Measurements from ENCODE around the gene BFSP2.

The BFSP2 gene

GRCh38 chr3:133448478-133449122 lies 48.7 kb downstream of the BFSP2 start:
- Histone ChIP-seq H2AFZ (ENCODE audit: low read depth, low read length) (0 out of 2 replicates have a peak overlapping the region, but pooled peaks have one; percentile 16), H3K9me3 (ENCODE audit: insufficient read depth, low read length) (no peaks in the 10 kb centered on the region), H3K36me3 (replicated peaks; ENCODE audit: low read depth, low read length) (no peaks in the 10 kb centered on the region), H3K4me2 (ENCODE audit: low read length) (peak overlapping the region; percentile 88), H3K4me3 (ENCODE audit: low read length) (peak overlapping the region; percentile 65), H3K27me3 (ENCODE audit: low read depth, low read length) (no peaks in the 10 kb centered on the region; the same call in 1 of the 2 replicates), H3K27ac (ENCODE audit: low read length) (peak overlapping the region; percentile 92), H4K20me1 (ENCODE audit: insufficient read depth, low read length) (no peaks in the 10 kb centered on the region), H3K79me2 (ENCODE audit: low read length) (no peaks in the 10 kb centered on the region), H3K9ac (ENCODE audit: low read length) (peak overlapping the region; percentile 66), H3K4me1 (ENCODE audit: low read length) (peaks cover 62% of the 10 kb centered on the region)
- TF ChIP-seq CTCF (IDR thresholded peaks at IDR 0.05; ENCODE audit: low read depth, low read length) (no peak), EZH2phosphoT487 (IDR thresholded peaks at IDR 0.05; ENCODE audit: low read depth) (no peak)

DNA sequence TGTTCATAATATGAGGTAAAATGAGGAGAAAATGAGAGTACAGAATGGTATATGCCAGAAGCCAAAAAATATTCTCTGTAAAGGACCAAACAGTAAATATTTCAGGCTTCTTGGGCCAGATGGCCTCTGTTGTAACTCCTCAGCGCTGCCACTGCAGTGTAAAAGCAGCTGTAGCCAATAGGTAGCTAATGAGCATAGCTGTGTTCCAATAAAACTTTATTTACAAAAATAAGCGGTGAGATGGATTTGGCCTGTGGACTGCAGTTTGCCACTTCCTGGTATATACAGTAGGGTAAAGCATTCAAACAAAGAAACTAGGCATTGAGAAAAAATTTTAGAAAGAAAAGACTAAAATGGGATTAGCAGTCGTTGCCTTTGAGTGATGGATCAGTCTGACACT lies 51.5 kb downstream of the BFSP2 start:
- Histone ChIP-seq H2AFZ (ENCODE audit: low read depth, low read length) (no peak overlapping the region), H3K4me1 (ENCODE audit: low read length) (peaks cover 38% of the 10 kb centered on the region), H4K20me1 (ENCODE audit: insufficient read depth, low read length) (no peaks in the 10 kb centered on the region)

GRCh38 chr3:133452641-133453319 lies 52.9 kb downstream of the BFSP2 start:
- Histone ChIP-seq H3K27ac (ENCODE audit: low read length) (no peak overlapping the region), H3K4me3 (ENCODE audit: low read length) (no peak overlapping the region), H3K27me3 (ENCODE audit: low read depth, low read length) (no peaks in the 10 kb centered on the region; the same call in 1 of the 2 replicates), H3K36me3 (replicated peaks; ENCODE audit: low read depth, low read length) (no peaks in the 10 kb centered on the region), H3K4me2 (ENCODE audit: low read length) (no peak overlapping the region), H2AFZ (ENCODE audit: low read depth, low read length) (no peak overlapping the region), H4K20me1 (ENCODE audit: insufficient read depth, low read length) (no peaks in the 10 kb centered on the region), H3K9ac (ENCODE audit: low read length) (no peak overlapping the region), H3K9me3 (ENCODE audit: insufficient read depth, low read length) (no peaks in the 10 kb centered on the region), H3K4me1 (ENCODE audit: low read length) (peaks cover 35% of the 10 kb centered on the region), H3K79me2 (ENCODE audit: low read length) (no peaks in the 10 kb centered on the region)
- TF ChIP-seq CTCF (IDR thresholded peaks at IDR 0.05; ENCODE audit: low read depth, low read length) (no peak), EZH2phosphoT487 (IDR thresholded peaks at IDR 0.05; ENCODE audit: low read depth) (no peak)

More for the DNA sequence above, 51.5 kb downstream of the BFSP2 start:
- no peak overlapping the region for H3K4me2 ChIP-seq (ENCODE audit: low read length)
- no peaks in the 10 kb centered on the region for H3K36me3 ChIP-seq (replicated peaks; ENCODE audit: low read depth, low read length)
- H3K79me2 ChIP-seq (ENCODE audit: low read length) = no peaks in the 10 kb centered on the region
- H3K4me3 ChIP-seq (ENCODE audit: low read length) = no peak overlapping the region
- no peak overlapping the region for H3K27ac ChIP-seq (ENCODE audit: low read length)
- no peaks in the 10 kb centered on the region for H3K9me3 ChIP-seq (ENCODE audit: insufficient read depth, low read length)
- no peaks in the 10 kb centered on the region; the same call in 1 of the 2 replicates for H3K27me3 ChIP-seq (ENCODE audit: low read depth, low read length)
- TF ChIP-seq CTCF (IDR thresholded peaks at IDR 0.05; ENCODE audit: low read depth, low read length) (no peak), EZH2phosphoT487 (IDR thresholded peaks at IDR 0.05; ENCODE audit: low read depth) (no peak)
- no peak overlapping the region for H3K9ac ChIP-seq (ENCODE audit: low read length)

DNA sequence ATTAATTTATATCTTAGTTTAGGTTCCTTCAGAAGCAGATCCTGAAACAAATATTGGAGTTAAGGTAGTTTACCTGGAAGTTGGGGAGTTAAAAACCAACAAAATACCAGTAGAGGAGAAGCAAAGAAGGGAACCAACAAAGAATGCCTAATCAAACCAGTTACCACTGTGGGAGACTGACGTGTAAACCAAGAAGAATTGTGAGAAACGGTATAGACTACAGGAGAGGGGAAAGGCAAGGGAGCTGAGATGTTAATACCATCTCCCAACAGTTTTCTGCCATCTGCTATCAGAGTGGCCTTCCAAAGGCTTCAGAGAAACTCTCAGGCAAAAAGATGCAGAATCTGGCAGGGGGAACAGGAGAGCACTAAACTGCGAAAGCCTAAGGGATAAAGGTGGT lies 53.5 kb downstream of the BFSP2 start:
- Histone ChIP-seq H3K4me3 (ENCODE audit: low read length) (no peak overlapping the region), H4K20me1 (ENCODE audit: insufficient read depth, low read length) (no peaks in the 10 kb centered on the region), H3K4me2 (ENCODE audit: low read length) (no peak overlapping the region), H3K4me1 (ENCODE audit: low read length) (peaks cover 34% of the 10 kb centered on the region), H3K9ac (ENCODE audit: low read length) (no peak overlapping the region), H3K36me3 (replicated peaks; ENCODE audit: low read depth, low read length) (no peaks in the 10 kb centered on the region), H3K79me2 (ENCODE audit: low read length) (no peaks in the 10 kb centered on the region), H2AFZ (ENCODE audit: low read depth, low read length) (no peak overlapping the region), H3K9me3 (ENCODE audit: insufficient read depth, low read length) (no peaks in the 10 kb centered on the region), H3K27ac (ENCODE audit: low read length) (no peak overlapping the region), H3K27me3 (ENCODE audit: low read depth, low read length) (no peaks in the 10 kb centered on the region; the same call in 1 of the 2 replicates)
- TF ChIP-seq EZH2phosphoT487 (IDR thresholded peaks at IDR 0.05; ENCODE audit: low read depth) (no peak), CTCF (IDR thresholded peaks at IDR 0.05; ENCODE audit: low read depth, low read length) (no peak)

All from OCI-LY3 (cell line).